Cardiac septum (tissue), 1 donor: Measurements from ENCODE around the gene RTL10. TPM values are rescaled to one million over a fixed set of nuclear protein-coding genes. Genes with fewer than 3 reads are reported as not detected.

Source experiments
- DNase-seq: peaks from one replicate; pipeline ENCODE4 v3.0.0-alpha.2; 2020; ENCODE audit warnings: low spot score
- intact Hi-C: fragments of 100-400 bp; cut with DNase I; formaldehyde crosslinking; loops from one replicate; pipeline ENCODE4 v1.14.0; 2022
- total RNA-seq: library from RNA; stranded (reverse); fragmentation: NEBNext Ultra II Directional; extraction: Animal tissue kit (Norgen Biotek cat#: 25700); gene quantifications from one replicate; pipeline ENCODE4 v1.2.1, GENCODE V29; 2021
- donor health status: DM: no; HTN: no; CAD: no.

Gene RTL10
- total RNA-seq, 1 donor from 2014 or later: 6.3 TPM

GRCh38 chr22:19868773-19869471 lies 14.2 kb upstream of the RTL10 start:
- peak; percentile 15 for DNase-seq
- intact Hi-C loops: no loop called here

GRCh38 chr22:19868333-19868732 lies 13.7 kb upstream of the RTL10 start:
- DNase-seq: peak; percentile 19
- intact Hi-C loops: no loop called here

GRCh38 chr22:19867617-19868016 lies 12.9 kb upstream of the RTL10 start:
- intact Hi-C loops: no loop called here
- no peak for DNase-seq

GRCh38 chr22:19866665-19867009 lies 12.0 kb upstream of the RTL10 start:
- DNase-seq: no peak
- intact Hi-C loops: no loop called here

- DNase-seq: no peak
- intact Hi-C loops: no loop called here
These were observed 10.6 kb upstream of the RTL10 start for GRCh38 chr22:19865141-19865829.

- no peak for DNase-seq
- intact Hi-C loops: no loop called here
These were observed 9.9 kb upstream of the RTL10 start for GRCh38 chr22:19864538-19865106.

- DNase-seq: no peak
- intact Hi-C loops: no loop called here
These were observed 8.9 kb upstream of the RTL10 start for GRCh38 chr22:19863571-19863970.

GRCh38 chr22:19862619-19863246 lies 8.1 kb upstream of the RTL10 start:
- intact Hi-C loops: no loop called here
- DNase-seq: no peak

GRCh38 chr22:19859861-19860510 lies 5.3 kb upstream of the RTL10 start:
- intact Hi-C loops: loop anchor here (10.0 kb wide), 1 partner anchor 255 kb away; the partner anchor contains the start of genes RANBP1 and TRMT2A
- no peak for DNase-seq

- no peak for DNase-seq
- intact Hi-C loops: loop anchor here (10.0 kb wide), 1 partner anchor 257 kb away; the partner anchor contains the start of genes RANBP1 and TRMT2A
These were observed 2.7 kb upstream of the RTL10 start for GRCh38 chr22:19857382-19857781.

- DNase-seq: peak; percentile 73
- intact Hi-C loops: loop anchor here (10.0 kb wide), 1 partner anchor 259 kb away; the partner anchor contains the start of genes RANBP1 and TRMT2A
These were observed 1.1 kb upstream of the RTL10 start for GRCh38 chr22:19855504-19856409.

GRCh38 chr22:19853879-19854777 lies 546 bp downstream of the RTL10 start:
- DNase-seq: peak; percentile 66
- intact Hi-C loops: loop anchor here (5.0 to 10.0 kb wide), 2 partner anchors 122 to 261 kb away; partner anchors contain the start of genes RANBP1 and TRMT2A

GRCh38 chr22:19853058-19853878 lies 1.4 kb downstream of the RTL10 start:
- intact Hi-C loops: loop anchor here (5.0 to 10.0 kb wide), 2 partner anchors 121 to 262 kb away; partner anchors contain the start of genes RANBP1 and TRMT2A
- DNase-seq: peak; percentile 71

- no peak for DNase-seq
- intact Hi-C loops: loop anchor here (5.0 to 10.0 kb wide), 2 partner anchors 120 to 263 kb away; partner anchors contain the start of genes RANBP1 and TRMT2A
These were observed 2.4 kb downstream of the RTL10 start for GRCh38 chr22:19852177-19852781.

GRCh38 chr22:19851291-19852176 lies 3.1 kb downstream of the RTL10 start:
- DNase-seq: no peak
- intact Hi-C loops: loop anchor here (5.0 to 10.0 kb wide), 2 partner anchors 119 to 263 kb away; partner anchors contain the start of genes RANBP1 and TRMT2A
